Measurements from ENCODE around the gene FARP1.

- no peak for TF ChIP-seq SIN3A (IDR thresholded peaks at IDR 0.05; ENCODE audit: borderline replicate concordance, insufficient read depth, low read length)
- TF ChIP-seq POLR2AphosphoS5 (IDR thresholded peaks at IDR 0.05; ENCODE audit: low read depth, low read length): no peak
- no peak for TF ChIP-seq TAF1 (IDR thresholded peaks at IDR 0.05; ENCODE audit: borderline replicate concordance, insufficient read depth, low read length)
- TF ChIP-seq REST (IDR thresholded peaks at IDR 0.05; ENCODE audit: insufficient read depth in 1 of 2, low read depth in 2 of 2, low read length in 2 of 2): no peak
Measured at GRCh38 chr13:98454389-98454881, 311.5 kb downstream of the FARP1 start.

Measured in PFSK-1 (cell line).